H54 (cell line): ENCODE measurements around the gene BPIFB2.
"Not testable (repeated sequence)": the region's sequence is repeated elsewhere in the genome, so short reads cannot be mapped to it uniquely, and the experiment has no call there.

Experiments
- DNase-seq: peaks from one replicate; pipeline ENCODE4 v3.0.0; 2011; ENCODE audit warnings: low spot score, mixed read lengths; ENCODE audit not compliant: insufficient read length
- FAIRE-seq: peaks from 3 replicates; lab custom pipeline; 2011; peaks lifted over from hg19 to GRCh38; lab: Jason Lieb, UNC
- POLR2A ChIP-seq: IDR thresholded peaks from 2 replicates; pipeline ENCODE4 v1.6.1; 2011; ENCODE audit warnings: low read depth, mild to moderate bottlenecking, low read length

The BPIFB2 gene

DNA sequence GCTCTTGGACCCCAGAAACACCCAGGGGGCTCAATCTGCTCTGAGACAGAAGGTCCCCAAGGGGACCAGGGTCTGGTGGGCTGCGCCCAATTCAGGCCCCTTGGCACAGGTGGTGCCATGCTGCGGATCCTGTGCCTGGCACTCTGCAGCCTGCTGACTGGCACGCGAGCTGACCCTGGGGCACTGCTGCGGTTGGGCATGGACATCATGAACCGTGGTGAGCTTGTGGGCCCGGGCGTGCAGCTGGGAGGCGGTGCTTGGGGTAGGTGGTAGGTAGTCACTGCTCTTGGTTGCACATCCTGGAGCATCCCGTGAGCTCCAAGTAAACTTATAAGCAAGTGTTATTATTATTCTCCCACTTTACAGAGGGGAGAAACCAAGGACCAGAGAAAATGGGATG is 24.0 kb downstream of the BPIFB2 start, which contains the start of gene BPIFB6:
TSS of gene BPIFB6 (plus strand) at position 118 of the 400 bp plus-strand sequence. CDS start at position 118, 0 bp downstream.
- DNase-seq (no peak), FAIRE-seq (no peak)
- no peak for TF ChIP-seq POLR2A

DNA sequence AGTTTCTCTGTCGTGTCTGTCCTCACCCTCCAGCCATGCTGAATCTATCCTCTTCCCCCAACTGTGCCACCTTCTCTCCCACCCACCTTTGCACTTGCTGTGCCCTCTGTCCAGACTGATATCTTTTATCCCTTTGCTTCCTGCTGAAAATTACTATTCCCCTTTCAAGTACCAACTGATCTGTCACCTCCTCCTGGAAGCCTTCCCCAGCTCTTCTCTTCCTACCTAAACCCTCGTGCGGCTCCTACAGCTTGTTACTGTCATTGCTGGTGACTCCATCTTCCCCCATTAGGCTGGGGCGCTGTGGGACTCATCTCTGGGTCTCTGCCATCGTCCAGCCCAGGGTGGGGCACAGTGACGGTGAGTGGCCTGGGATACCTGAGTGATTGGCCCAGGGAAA is 25.1 kb downstream of the BPIFB2 start:
- TF ChIP-seq POLR2A: no peak
- DNase-seq (no peak), FAIRE-seq (no peak)

DNA sequence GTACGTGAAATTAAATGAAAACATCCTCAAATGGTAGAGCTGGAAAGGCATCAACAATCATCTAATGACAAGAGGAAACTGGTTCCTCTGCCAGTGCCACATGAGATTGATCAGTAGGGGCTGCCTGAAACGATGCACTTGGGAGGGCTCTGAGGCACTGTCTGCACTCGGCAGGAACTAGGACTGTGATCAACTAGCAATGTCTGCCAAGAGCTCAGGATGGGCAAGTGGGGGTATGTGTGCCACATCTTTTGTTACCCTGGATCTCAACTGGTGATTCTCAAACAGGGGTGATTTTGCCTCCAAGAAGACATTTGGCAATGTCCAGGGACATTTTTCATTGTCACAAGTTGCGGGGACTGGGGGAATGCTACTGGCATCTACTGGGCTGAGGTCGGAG is 25.9 kb downstream of the BPIFB2 start:
- TF ChIP-seq POLR2A: no peak
- DNase-seq (no peak), FAIRE-seq (no peak)

DNA sequence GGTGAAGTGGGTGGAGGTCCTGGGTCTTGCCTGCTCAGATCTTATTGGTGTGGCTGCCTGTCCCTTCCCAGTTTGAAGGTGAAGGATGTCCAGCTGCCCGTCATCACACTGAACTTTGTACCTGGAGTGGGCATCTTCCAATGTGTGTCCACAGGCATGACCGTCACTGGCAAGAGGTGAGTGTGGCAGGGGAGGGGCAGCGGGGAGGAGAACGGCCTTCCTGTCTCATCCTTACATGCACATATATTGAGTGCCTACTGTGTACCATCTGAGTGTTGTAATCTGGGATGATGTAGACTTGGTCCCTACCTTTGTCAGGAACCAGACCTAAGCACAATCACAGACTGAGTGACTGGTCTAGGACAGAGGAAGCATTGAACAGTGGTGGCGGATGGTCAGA is 26.6 kb downstream of the BPIFB2 start:
- TF ChIP-seq POLR2A: no peak
- FAIRE-seq (no peak), DNase-seq (no peak)

DNA sequence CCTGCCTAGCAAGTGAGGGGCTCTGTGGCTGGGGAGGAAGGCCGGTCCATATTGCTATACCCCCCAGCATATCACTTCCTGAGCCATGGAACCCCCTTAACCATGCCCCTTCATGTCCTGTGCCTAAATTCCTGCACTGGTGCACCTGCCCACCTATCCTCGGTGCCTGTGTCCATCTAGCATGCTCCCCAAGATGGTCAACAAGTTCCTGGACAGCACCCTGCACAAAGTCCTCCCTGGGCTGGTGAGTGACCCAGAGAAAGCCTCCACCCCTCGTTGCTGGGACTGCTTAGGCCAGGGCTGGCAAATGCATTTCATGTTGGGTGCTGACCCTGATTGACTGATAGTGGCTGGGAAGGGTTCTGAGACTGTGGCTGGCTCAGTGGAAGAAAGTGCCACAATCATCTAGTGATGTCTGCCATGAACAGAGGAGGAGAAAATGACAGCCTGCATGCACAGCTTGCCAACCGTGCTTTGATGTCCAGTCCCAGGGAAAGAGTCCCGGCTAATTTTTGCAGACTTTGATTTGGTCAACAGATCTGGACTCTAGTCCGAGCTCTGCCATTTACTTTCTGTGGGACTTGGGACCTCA is 27.5 kb downstream of the BPIFB2 start:
- FAIRE-seq (no peak), DNase-seq (no peak)
- TF ChIP-seq POLR2A: no peak

- DNase-seq (no peak), FAIRE-seq (no peak)
- TF ChIP-seq POLR2A: no peak
Measured at GRCh38 chr20:33037456-33037855, 30.0 kb downstream of the BPIFB2 start.

- TF ChIP-seq POLR2A: no peak
- DNase-seq (no peak), FAIRE-seq (no peak)
Measured at GRCh38 chr20:33038243-33038642, 30.7 kb downstream of the BPIFB2 start.

DNA sequence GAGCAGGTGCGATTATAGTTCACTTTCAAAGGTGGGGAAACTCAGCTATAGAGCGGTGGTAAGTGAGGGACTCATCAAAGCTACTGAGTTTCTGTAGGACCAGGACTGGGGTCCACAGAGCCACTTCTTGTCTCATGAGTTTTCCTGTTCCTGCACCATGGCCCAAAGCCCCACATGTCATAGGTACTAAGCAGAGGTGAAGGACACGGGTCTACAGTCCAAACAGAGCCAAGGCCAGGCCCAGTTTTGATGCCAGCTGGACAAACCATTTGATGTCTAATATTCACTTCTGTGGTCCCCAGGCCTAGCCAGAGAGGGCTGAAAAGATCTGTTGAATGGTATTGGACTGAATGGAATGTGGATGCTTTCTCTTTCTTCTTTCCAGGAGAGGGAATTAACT is 34.9 kb downstream of the BPIFB2 start:
- no peak for TF ChIP-seq POLR2A
- FAIRE-seq (no peak), DNase-seq (no peak)

GRCh38 chr20:33042983-33043730 is 35.7 kb downstream of the BPIFB2 start:
- no peak for FAIRE-seq
- no peak for DNase-seq
- TF ChIP-seq POLR2A: no peak

DNA sequence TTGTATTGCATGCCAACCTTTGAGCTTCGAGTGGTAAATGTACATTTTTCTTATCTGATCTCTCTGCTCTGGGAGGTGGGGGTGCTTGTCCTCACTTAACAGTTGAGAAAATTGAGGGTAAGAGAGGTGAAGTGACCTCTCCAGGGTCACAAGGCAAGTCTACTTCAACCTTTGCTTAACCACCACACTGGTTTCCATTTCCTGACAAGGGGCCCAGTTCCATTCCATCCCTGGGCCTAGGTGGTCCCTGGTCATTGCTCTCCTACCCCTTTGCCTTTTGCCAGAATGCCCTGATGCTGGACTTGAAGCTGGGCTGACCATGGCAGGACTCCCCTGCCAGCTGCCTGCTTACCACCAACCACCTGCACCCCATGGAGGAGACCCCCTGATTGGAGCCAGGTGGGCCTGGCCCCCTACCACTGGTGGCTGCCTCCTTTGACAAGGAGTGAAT is 36.3 kb downstream of the BPIFB2 start:
- DNase-seq (no peak), FAIRE-seq (no peak)
- TF ChIP-seq POLR2A: no peak

GRCh38 chr20:33045129-33045721 is 37.7 kb downstream of the BPIFB2 start:
- FAIRE-seq, DNase-seq: not testable (repeated sequence)

DNA sequence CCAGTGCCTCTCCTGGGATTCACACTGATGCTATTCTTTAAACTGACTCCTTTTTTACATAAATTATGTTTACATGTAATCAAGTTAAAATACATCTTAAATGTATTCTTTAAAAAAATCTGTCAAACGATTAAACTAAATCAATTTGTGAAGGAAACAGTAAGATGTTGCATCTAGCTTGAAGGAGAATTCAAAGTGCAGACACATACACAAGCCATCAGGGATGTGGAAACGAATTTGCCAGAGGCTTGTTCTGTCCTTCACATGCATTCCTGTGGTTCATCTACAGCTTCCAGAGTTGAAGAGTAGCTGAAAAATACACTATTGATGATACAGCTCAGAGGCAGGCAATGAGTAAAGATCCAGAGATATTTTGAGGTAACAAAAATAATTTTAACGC is 38.9 kb downstream of the BPIFB2 start:
- FAIRE-seq (no peak), DNase-seq (no peak)
- no peak for TF ChIP-seq POLR2A

DNA sequence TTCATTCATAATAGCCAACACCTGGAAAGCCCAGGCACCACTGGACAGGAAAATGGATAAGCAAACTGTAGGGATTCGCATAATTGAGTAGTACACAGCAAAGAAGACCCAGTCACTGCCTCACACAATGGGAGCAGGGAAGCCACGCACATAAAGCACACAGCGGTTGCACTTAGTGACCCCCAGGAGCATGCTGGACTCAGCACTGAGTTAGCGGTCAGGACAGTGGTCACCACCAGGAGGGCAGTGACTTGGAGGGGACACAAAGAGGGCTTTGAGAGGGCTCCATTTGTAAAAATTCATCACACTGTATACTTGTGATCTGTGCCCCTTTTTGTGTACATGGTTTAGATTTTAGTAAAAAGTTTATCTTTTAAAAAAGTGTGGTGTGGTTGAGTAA is 43.8 kb downstream of the BPIFB2 start:
- DNase-seq: no peak
- no peak for FAIRE-seq
- no peak for TF ChIP-seq POLR2A

DNA sequence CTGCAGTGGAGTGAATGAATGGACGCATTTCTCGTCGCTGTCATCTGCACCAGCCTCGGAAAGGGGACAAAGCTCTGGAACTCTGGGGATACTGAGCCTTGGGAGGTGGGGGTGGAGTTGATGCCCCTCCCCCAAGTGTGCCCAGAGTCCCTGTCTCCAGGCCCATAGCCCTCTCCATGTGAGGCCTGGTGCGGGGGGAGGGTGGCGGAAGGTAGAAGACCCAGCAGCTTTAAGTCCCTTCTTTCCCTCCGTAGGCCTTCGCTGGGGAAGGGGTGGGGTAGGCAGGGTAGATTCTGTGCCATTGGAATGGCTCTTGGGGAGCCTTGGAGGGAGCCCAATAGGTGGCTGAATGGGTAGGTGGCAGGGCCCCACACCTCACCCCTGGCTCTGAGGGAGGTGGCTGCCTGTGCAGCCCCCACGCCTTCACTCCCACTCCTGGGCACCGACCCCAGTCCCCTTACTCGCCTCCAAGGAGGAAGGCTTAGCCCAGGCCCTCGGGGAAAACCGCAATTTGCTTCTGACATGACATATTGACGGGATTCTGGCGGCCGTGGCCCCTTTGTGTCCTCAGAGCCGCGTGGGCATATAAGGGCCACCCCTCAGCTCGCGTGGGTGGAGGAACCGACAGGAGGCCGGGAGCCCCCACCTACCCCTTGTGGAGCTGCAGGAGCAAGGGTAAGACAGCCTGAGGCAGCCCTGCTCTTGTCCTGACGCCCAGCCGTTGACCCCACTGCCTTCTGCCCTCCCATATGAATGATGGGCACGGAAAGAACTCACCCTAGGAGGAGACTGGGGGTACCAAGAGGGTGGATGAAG is 46.0 kb downstream of the BPIFB2 start, which contains the start of gene BPIFB3:
TSS of gene BPIFB3 (plus strand) at position 613 of the 816 bp plus-strand sequence. CDS start 1,533 bp downstream, outside the sequence.
- FAIRE-seq: no peak
- DNase-seq: no peak
- TF ChIP-seq POLR2A: no peak

- DNase-seq (no peak), FAIRE-seq (no peak)
- TF ChIP-seq POLR2A: no peak
Measured at GRCh38 chr20:33054381-33054780, 46.9 kb downstream of the BPIFB2 start.
